ENCODE results near the gene MSH4.
"Not testable (repeated sequence)": the region's sequence is repeated elsewhere in the genome, so short reads cannot be mapped to it uniquely, and the experiment has no call there.

Gene MSH4

GRCh38 chr1:75796376-75797272 is at the start of gene MSH4:
Gene MSH4, plus strand, starts transcription at chr1:75796882. Its CDS starts 104 bp downstream, at chr1:75796986.
- no peak within 1 kb of the TSS for H3K4me3 ChIP-seq (ENCODE audit: low read depth, low read length)
- DNase-seq (ENCODE audit: low read depth) = peak; percentile 61
- no peak for TF ChIP-seq CTCF (IDR thresholded peaks at IDR 0.05; ENCODE audit: insufficient read depth, low read depth, low read length, missing control alignments)

GRCh38 chr1:75757210-75757609 is 39.5 kb upstream of the MSH4 start:
- not testable (repeated sequence) for H3K4me3 ChIP-seq (ENCODE audit: low read depth, low read length); DNase-seq (ENCODE audit: low read depth)

- not testable (repeated sequence) for H3K4me3 ChIP-seq (ENCODE audit: low read depth, low read length); DNase-seq (ENCODE audit: low read depth)
Measured at GRCh38 chr1:75758543-75758942, 38.1 kb upstream of the MSH4 start.

- H3K4me3 ChIP-seq (ENCODE audit: low read depth, low read length) = no peak overlapping the region
Measured at GRCh38 chr1:75764057-75764655, 32.5 kb upstream of the MSH4 start.

GRCh38 chr1:75765697-75766355 is 30.9 kb upstream of the MSH4 start:
- H3K4me3 ChIP-seq (ENCODE audit: low read depth, low read length) = no peak overlapping the region
- TF ChIP-seq CTCF (IDR thresholded peaks at IDR 0.05; ENCODE audit: insufficient read depth, low read depth, low read length, missing control alignments) = no peak
- DNase-seq (ENCODE audit: low read depth) = no peak

More at GRCh38 chr1:75764057-75764655, 32.5 kb upstream of the MSH4 start:
- TF ChIP-seq CTCF (IDR thresholded peaks at IDR 0.05; ENCODE audit: insufficient read depth, low read depth, low read length, missing control alignments) = no peak
- DNase-seq (ENCODE audit: low read depth) = no peak

- no peak for DNase-seq (ENCODE audit: low read depth)
- no peak overlapping the region for H3K4me3 ChIP-seq (ENCODE audit: low read depth, low read length)
- TF ChIP-seq CTCF (IDR thresholded peaks at IDR 0.05; ENCODE audit: insufficient read depth, low read depth, low read length, missing control alignments) = no peak
Measured at GRCh38 chr1:75768016-75768415, 28.7 kb upstream of the MSH4 start.

- H3K4me3 ChIP-seq (ENCODE audit: low read depth, low read length) = no peak overlapping the region
- DNase-seq (ENCODE audit: low read depth) = no peak
- TF ChIP-seq CTCF (IDR thresholded peaks at IDR 0.05; ENCODE audit: insufficient read depth, low read depth, low read length, missing control alignments) = no peak
Measured at GRCh38 chr1:75770761-75771160, 25.9 kb upstream of the MSH4 start.
